Measurements from ENCODE around the gene TMEM167A.

TMEM167A gene

GRCh38 chr5:83076742-83077661 lies at the start of gene TMEM167A, which contains the start of gene XRCC4:
Gene TMEM167A (minus strand): TSS chr5:83077394. CDS start chr5:83077323, 71 bp downstream.
Gene XRCC4 (plus strand): TSS chr5:83077547. CDS start chr5:83104920, 27,373 bp downstream.
- in situ Hi-C loops (cut with HindIII; ENCODE audit: low sequenced_read_pairs) = no loop called here

GRCh38 chr5:83126501-83126900 lies 49.3 kb upstream of the TMEM167A start:
- in situ Hi-C loops (cut with HindIII; ENCODE audit: low sequenced_read_pairs) = no loop called here

GRCh38 chr5:83125560-83125959 lies 48.4 kb upstream of the TMEM167A start:
- in situ Hi-C loops (cut with HindIII; ENCODE audit: low sequenced_read_pairs) = no loop called here

DNA sequence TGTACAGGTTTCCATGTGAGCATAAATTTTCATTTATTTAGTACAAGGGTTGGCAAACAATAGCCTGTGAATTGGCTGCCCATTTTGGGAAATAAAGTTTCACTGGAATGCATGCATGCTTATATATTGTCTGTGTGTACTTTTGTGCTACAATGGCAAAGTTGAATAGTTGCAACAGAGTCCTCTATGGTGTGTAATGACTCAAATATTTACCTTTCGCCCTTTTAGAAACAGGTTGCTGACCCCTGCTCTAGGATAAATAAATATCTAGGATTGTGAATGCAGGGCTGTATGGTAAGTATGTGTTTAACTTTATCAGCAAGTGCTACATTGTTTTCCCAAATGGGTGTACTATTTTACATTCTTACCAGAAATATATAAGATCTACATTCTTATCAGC lies 47.4 kb upstream of the TMEM167A start:
- in situ Hi-C loops (cut with HindIII; ENCODE audit: low sequenced_read_pairs) = no loop called here

GRCh38 chr5:83118976-83119375 lies 41.8 kb upstream of the TMEM167A start:
- in situ Hi-C loops (cut with HindIII; ENCODE audit: low sequenced_read_pairs) = no loop called here

GRCh38 chr5:83118471-83118870 lies 41.3 kb upstream of the TMEM167A start:
- in situ Hi-C loops (cut with HindIII; ENCODE audit: low sequenced_read_pairs) = no loop called here

DNA sequence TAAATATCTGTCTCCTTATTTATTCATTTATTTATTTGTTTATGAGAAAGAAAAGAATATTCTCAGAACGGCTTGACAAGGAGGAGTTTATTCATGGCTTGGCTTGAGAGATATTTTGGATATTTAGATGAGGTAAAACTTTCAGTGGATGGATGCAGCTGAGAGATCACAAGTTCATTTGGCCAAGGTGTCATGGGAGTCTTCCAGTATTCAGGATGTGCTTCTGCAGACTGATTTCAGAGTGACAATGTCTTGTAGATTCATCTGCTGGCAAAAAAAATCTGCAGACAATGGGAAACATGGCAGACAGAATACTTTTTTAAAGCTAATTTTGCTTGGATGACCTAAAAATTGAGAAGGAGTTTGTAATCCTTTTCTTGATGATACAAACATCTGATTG lies 38.6 kb upstream of the TMEM167A start:
- in situ Hi-C loops (cut with HindIII; ENCODE audit: low sequenced_read_pairs) = no loop called here

GRCh38 chr5:83109380-83109779 lies 32.2 kb upstream of the TMEM167A start:
- in situ Hi-C loops (cut with HindIII; ENCODE audit: low sequenced_read_pairs) = no loop called here

DNA sequence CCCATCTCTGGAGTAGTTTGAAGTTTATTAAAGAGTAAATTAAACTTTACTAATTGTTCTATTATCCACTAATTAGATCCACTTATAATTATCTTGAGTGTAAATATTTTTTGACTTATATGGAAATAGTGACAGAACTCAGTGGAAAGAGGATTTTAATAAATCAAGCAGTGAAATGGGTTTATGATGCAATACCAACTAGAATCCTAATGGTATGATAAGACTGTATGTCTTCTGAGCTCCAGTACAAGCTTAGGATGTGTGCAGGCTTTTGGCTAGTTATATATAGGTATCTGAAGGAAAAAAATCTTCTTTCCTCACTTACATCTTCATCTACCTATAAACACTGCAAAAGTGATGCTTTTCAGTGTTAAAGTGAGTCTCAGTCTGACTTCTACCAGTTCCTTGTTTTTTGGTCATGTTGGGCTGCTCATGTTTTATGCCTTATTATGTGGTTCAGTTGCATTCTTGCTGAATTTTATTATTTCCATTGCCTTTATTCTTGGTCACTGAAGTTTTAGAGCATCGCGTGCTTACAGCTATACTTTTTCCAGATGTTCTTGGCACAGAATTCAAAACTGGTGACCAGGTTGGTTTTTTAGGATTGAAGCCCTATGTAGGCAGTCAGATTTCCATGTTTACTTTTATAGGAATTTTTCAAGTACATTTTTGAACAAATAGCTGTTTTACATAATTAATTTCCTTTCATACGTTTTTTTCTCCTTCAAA lies 30.7 kb upstream of the TMEM167A start:
- in situ Hi-C loops (cut with HindIII; ENCODE audit: low sequenced_read_pairs) = no loop called here

- in situ Hi-C loops (cut with HindIII; ENCODE audit: low sequenced_read_pairs) = no loop called here
These were observed 26.8 kb upstream of the TMEM167A start for GRCh38 chr5:83104021-83104420.

DNA sequence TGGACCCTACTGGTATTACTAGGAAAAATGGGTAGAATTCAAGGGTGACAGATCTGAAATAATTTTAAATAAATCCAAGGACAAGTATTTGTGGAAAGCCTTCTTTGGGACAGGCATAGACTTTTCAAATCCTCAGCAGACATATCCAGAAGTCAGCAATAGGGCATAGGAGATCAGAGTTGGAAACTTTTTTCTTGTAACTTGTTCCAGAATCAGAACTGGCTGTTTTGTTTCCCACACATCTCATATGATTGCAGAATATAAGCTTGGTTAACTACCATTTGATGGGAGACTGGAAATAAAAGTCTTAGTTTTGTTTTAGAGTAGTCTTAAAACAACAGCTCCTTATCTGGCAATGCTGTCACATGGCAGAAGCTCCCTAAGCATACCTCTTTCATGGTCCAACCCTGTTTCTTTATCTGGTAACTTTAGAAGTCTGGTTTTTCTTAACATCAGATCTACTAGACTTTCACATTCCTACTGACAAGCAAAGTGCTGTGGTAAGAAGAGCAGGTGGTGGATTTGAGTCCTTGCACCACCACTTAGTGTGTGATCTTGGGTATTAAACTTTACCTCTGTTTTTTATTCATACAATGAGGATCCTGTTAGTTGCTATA lies 25.3 kb upstream of the TMEM167A start:
- in situ Hi-C loops (cut with HindIII; ENCODE audit: low sequenced_read_pairs) = no loop called here

DNA sequence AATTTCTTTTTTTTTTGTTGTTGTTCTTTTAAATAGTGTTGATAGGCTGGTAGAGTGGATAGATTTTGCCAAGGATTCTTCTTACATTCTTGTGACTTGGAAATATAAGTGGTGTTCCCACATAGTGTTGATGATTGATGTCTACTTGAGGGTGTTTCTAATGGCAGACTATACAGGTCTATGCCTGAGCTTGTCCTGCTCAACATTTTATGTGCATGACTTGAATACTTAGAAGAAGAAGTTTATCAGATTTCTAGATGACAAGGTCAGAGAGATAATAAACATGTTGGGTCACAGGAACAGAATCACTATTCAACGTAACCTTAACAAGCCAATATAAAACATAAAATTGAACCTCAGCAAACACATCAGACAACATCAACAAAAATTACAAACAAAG lies 24.3 kb upstream of the TMEM167A start:
- in situ Hi-C loops (cut with HindIII; ENCODE audit: low sequenced_read_pairs) = no loop called here

DNA sequence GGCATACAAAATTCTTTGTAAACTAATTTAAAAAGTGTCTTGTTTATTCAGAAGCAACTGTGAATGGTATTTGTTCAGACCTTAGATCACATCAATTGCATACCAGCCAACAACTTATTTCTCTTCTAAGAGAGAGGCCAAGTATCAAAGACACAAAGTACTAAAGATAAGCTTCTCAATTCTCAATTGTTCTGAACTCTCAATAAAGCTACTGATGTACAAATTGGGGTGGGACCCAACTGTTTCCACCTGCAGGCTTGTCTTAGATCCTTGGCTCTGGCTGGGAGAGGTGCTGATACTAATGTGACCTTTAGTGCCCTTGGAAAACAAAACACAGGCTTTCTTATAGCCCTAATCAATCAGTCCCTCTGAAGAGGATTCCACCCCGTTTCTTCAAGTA lies 22.3 kb upstream of the TMEM167A start:
- in situ Hi-C loops (cut with HindIII; ENCODE audit: low sequenced_read_pairs) = no loop called here

- in situ Hi-C loops (cut with HindIII; ENCODE audit: low sequenced_read_pairs) = no loop called here
These were observed 21.8 kb upstream of the TMEM167A start for GRCh38 chr5:83099001-83099400.

DNA sequence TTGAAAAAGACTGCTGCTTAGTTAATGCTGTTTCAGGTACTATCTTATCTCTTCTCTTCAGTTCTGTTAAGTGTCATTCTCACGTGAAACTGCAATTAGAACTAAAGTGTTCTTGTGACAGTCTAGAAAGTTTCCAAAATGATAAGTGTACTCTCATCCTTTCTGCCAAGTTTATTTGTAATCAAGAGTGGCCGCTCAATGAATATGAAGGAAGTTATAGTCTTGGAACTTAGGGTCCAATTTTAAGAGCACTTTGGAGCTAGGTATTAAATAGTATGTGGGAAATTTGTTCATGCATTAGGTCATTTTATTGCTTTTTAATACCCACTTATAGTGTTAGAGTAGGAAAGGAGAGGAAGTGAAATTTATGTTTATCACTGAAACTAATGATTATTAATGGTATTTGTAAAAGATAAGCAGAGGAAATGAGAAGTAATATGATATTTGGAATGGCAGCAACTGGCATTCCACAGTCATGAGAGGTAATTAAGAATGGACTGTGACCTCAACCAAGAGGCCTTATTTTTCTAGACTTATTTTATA lies 20.6 kb upstream of the TMEM167A start:
- in situ Hi-C loops (cut with HindIII; ENCODE audit: low sequenced_read_pairs) = no loop called here

- in situ Hi-C loops (cut with HindIII; ENCODE audit: low sequenced_read_pairs) = no loop called here
These were observed 19.6 kb upstream of the TMEM167A start for GRCh38 chr5:83096660-83097339.

- in situ Hi-C loops (cut with HindIII; ENCODE audit: low sequenced_read_pairs) = no loop called here
These were observed 18.9 kb upstream of the TMEM167A start for GRCh38 chr5:83095957-83096539.

DNA sequence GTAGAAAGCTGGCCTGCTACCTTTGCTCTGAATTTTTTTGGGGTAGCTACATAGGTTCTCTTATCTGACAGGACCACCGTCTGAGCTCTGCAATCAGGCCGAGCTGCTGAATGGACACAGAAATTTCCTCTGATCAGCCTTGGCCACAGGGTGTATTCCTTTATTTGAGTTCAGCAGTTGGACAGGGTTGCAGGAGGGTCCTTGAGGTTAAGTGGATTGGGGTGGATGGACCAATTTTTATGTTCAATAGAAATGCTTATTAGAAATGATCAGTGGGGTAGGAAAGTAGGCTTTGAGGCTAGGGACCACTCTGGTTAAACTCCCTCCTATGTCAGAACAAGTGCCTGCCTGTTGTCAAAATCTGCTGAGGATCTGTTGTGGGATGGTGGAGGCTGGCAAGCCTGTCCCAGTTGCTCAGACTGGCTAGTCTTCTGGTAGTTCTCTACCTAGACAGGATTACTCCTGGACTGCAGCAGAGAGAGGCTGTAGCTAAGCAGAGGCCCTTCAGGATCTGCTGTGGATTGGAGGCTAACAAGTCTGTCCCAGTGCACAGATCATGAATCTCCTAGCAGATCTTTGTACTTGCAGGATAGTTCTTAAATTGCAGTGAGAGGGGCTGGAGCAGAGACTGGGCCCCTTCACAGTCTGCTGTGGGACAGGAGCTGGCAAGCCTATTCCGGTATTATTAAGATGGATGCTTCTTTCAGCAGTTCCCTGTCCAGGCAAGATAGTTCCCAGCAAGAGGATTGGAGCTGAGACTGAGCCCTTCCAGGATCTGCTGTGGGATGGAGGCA lies 18.2 kb upstream of the TMEM167A start:
- in situ Hi-C loops (cut with HindIII; ENCODE audit: low sequenced_read_pairs) = no loop called here

DNA sequence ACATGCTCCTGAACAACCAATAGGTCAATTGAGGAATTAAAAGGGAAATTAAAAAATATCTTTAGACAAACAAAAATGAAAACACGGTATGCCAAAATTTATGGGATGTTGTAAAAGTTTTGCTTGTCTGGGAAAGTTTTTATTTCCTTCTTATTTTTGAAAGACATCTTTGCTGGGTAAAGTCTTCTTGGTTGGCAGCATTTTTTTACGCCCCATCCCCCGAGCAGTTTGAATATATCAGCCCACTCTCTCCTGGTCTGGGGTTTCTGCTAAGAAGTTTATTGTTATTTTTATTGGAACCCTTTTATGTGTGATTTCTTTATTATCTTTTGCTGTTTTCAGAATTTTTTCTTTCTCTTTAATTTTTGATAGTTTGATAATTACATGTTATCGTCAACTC lies 16.5 kb upstream of the TMEM167A start:
- in situ Hi-C loops (cut with HindIII; ENCODE audit: low sequenced_read_pairs) = no loop called here

All from endothelial cell of hepatic sinusoid (primary cell).